Measurements from ENCODE around the gene NUF2. TPM values are rescaled to one million over a fixed set of nuclear protein-coding genes. Genes with fewer than 3 reads are reported as not detected.
"Not testable (repeated sequence)": the region's sequence is repeated elsewhere in the genome, so short reads cannot be mapped to it uniquely, and the experiment has no call there.

The NUF2 gene
- total RNA-seq, 1 donor: 15.5 TPM

DNA sequence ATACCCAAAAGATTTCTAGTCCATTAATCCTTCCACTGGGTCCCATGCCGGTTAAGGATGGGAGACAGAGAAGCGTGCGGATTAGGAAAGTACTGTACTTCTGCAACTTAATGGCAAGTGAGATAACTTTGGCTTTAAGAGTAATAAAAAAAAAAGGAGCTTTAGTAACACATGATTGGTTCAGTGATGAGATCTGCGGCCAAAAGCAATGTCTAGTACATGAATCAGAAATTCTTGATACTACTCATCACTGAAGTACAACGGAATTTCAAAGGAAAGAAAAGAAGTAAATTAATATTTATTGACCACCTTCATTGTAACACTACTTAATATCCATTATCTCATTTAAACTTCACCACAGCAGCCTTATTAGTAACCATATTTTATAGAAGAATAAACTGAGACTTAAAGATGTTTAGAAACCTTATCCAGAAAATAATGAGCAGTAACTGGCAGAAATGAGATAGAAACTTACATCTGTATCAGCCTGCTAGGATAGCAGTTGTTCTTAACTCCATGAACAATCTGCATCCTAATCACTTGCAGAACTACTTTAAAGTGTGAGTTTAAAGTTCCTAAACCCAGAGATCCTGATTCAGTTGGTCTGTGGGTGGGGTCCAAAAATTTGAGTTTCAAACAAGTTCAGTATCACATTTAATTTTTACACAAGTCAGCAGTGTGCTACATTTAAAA is 14.1 kb upstream of the NUF2 start:
- peak; percentile 44 for DNase-seq (ENCODE audit: low read depth)
- no peak overlapping the region for H3K4me3 ChIP-seq (ENCODE audit: low read depth, low read length)
- TF ChIP-seq, protein P1, sequence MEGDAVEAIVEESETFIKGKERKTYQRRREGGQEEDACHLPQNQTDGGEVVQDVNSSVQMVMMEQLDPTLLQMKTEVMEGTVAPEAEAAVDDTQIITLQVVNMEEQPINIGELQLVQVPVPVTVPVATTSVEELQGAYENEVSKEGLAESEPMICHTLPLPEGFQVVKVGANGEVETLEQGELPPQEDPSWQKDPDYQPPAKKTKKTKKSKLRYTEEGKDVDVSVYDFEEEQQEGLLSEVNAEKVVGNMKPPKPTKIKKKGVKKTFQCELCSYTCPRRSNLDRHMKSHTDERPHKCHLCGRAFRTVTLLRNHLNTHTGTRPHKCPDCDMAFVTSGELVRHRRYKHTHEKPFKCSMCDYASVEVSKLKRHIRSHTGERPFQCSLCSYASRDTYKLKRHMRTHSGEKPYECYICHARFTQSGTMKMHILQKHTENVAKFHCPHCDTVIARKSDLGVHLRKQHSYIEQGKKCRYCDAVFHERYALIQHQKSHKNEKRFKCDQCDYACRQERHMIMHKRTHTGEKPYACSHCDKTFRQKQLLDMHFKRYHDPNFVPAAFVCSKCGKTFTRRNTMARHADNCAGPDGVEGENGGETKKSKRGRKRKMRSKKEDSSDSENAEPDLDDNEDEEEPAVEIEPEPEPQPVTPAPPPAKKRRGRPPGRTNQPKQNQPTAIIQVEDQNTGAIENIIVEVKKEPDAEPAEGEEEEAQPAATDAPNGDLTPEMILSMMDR (IDR thresholded peaks at IDR 0.05; ENCODE audit: insufficient read depth, low read depth, low read length): no peak

DNA sequence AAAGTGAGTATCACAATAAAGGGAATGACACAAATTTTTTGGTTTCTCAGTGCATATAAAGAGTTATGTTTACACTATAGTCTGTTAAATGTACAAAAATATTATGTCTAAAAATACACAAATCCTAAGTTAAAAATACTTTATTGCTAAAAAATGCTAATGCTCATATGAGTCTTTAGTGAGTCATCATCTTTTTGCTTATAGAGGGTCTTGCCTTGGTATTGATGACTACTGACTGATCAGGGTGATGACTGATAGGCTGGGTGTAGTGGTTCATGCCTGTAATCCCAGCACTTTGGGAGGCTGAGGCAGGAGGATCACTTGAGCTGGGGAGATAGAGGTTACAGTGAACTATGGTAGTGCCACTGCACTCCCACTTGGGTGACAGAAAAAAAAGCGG is 12.9 kb upstream of the NUF2 start:
- TF ChIP-seq, protein P1 (IDR thresholded peaks at IDR 0.05; ENCODE audit: insufficient read depth, low read depth, low read length): no peak
- no peak for DNase-seq (ENCODE audit: low read depth)
- no peak overlapping the region for H3K4me3 ChIP-seq (ENCODE audit: low read depth, low read length)

- peak; percentile 65 for DNase-seq (ENCODE audit: low read depth)
- TF ChIP-seq, protein P1 (IDR thresholded peaks at IDR 0.05; ENCODE audit: insufficient read depth, low read depth, low read length): peak; percentile 49
- H3K4me3 ChIP-seq (ENCODE audit: low read depth, low read length): no peak overlapping the region
Observed at GRCh38 chr1:163315773-163316374, 5.9 kb upstream of the NUF2 start.

- peak; percentile 10 for DNase-seq (ENCODE audit: low read depth)
- TF ChIP-seq, protein P1 (IDR thresholded peaks at IDR 0.05; ENCODE audit: insufficient read depth, low read depth, low read length): no peak
- peak overlapping the region; percentile 85 for H3K4me3 ChIP-seq (ENCODE audit: low read depth, low read length)
Observed at GRCh38 chr1:163320891-163321290, 863 bp upstream of the NUF2 start.

GRCh38 chr1:163323339-163323738 is 1.6 kb downstream of the NUF2 start:
- DNase-seq (ENCODE audit: low read depth); H3K4me3 ChIP-seq (ENCODE audit: low read depth, low read length): not testable (repeated sequence)

DNA sequence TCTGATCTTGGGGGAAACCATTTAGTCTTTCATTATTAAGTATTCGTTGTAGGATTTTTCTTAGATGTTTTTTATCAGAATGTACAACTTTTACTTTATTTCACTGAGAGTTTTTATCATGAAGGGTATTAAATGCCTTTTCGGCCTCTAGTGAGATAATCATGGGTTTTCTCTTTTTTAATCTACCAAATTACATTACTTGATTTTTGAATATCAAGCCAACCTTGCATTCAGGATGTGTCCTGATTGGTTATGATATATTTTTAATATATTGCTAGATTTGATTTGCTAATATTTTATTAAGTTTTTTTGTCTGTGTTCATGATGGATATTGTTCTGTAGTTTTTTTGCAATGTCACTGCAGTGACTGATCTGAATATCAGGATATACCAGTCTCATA is 9.4 kb downstream of the NUF2 start:
- DNase-seq (ENCODE audit: low read depth): no peak
- TF ChIP-seq, protein P1 (IDR thresholded peaks at IDR 0.05; ENCODE audit: insufficient read depth, low read depth, low read length): no peak
- H3K4me3 ChIP-seq (ENCODE audit: low read depth, low read length): no peak overlapping the region

- no peak for DNase-seq (ENCODE audit: low read depth)
- TF ChIP-seq, protein P1 (IDR thresholded peaks at IDR 0.05; ENCODE audit: insufficient read depth, low read depth, low read length): no peak
- H3K4me3 ChIP-seq (ENCODE audit: low read depth, low read length): no peak overlapping the region
Observed at GRCh38 chr1:163335216-163335615, 13.5 kb downstream of the NUF2 start.

Data from fibroblast of villous mesenchyme (primary cell).